ENCODE data around the gene SELENOO.

DNA sequence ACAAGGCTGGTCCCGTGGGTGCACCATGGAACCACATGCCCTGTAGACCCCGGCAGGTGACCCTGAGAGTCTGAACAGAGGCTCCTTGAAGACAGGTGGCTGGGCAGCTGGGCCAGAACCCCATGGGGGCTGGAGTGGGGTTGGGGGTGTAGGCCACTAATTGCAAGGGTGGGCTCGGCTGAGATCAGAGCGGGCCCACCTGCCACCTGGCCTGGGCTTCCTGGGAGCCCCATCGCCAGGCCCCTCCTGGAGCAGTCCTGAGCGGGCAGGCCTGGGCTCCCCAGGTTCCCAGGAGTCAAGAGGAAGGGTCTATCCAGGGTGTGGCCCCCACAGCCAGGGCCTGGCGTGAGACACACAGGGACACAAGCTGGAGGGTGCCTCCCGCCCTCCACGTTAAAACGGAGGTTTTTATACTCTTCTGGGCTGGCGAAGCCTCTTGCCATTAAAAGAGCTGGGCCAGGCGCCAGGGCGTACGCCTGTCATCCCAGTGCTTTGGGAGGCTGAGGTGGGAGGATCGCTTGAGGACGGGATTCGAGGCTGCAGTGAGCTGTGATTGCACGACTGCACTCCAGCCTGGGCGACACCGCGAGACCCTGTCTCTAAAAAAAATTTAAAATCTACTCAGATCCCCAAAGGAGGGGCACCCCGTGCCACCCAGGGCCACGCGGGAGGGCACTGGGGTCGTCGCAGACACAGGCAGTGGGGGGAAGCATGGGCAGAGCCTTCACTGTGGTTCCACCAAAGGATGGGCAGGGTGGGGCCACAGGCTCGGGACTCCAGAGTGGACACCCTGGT lies 19.9 kb upstream of the SELENOO start:
- TF ChIP-seq POLR2AphosphoS5 (IDR thresholded peaks at IDR 0.05; ENCODE audit: low read depth, low read length) (no peak), POLR2A (IDR thresholded peaks at IDR 0.05; ENCODE audit: low read depth, low read length) (no peak), TAF1 (IDR thresholded peaks at IDR 0.05; ENCODE audit: low read depth, low read length) (no peak), SPI1 (IDR thresholded peaks at IDR 0.05; ENCODE audit: low read depth, low read length) (no peak)
